ENCODE results near the gene CCDC8. TPM values are rescaled to one million over a fixed set of nuclear protein-coding genes. Genes with fewer than 3 reads are reported as not detected.

The CCDC8 gene
- total and polyA plus RNA-seq, 2 of the 4 experiments (the other 2 are of a cell fraction): 9.3 to 10.2 TPM

DNA sequence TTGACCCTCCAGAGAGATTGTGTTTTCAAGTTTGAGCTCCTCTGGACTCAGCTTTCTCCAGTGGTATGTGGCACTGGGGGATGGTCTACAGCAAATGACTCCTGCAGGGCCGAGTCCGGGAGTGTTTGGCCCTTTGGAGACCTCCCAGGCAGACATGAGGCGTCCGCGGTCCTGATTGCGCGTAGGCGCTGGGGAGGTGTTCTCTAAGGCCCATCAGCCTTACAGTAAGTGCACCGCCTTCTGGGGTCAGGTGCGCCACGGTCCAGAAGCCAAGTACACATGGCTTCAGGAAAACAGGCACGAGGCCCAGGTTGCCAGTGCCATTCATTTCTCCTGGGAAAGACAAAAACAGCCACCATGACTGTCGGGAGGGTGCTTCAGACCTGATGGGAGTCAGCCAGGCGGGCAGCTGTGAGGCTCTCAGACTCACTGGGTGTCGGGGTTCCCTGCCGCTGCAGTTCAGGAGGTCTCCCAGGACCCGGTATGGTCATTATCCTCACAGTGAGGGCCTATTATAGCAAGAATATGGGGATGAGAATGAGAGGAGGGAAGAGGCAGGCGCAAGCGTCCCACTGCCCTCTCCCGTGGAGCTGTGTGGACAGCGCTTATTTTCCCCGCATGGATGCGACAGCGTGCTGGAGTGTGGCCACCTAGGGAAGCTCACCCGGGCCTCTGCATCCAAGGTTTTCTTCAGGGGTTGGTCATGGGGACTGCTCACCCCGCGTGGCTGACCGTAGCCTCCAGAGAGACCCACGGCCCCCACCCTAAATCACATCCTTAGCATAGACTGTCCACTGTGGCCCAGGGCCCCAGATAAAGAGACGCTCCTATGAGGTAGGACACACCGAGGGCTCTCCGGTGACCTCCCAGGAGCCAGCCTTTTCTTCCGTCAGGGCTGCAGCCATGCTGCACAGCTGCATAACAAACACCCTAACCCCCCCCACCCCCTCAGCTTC, 21.8 kb downstream of the CCDC8 start:
- peak overlapping the region; percentile 58 for H2BK120ac ChIP-seq (ENCODE audit: low read depth, low read length)
- no peak overlapping the region for H3K23ac ChIP-seq (ENCODE audit: low read depth, low read length)
- peak overlapping the region in 1 of 2 experiments; percentile 79; a peak in 1 of 4 replicates for H4K8ac ChIP-seq (ENCODE audit: low read depth in 2 of 2, low read length in 2 of 2)
- peak overlapping the region; percentile 8 for H2BK5ac ChIP-seq (ENCODE audit: low read depth, low read length, poor library complexity, severe bottlenecking)
- DNase-seq (no peak), ATAC-seq (ENCODE audit: low read depth) (no peak)
- peak overlapping the region; percentile 55 for H3K27ac ChIP-seq (ENCODE audit: insufficient read depth, low read length)
- ChIA-PET CTCF (interaction anchor here (0.8 to 1.0 kb wide), 2 partner anchors 11 to 21 kb away, joined by 3 to 4 read pairs; no protein-coding TSS in a partner anchor), POLR2A (ENCODE audit: unreplicated experiment) (no interaction called here)
- peak overlapping the region; percentile 44 for H2AFZ ChIP-seq (replicated peaks; ENCODE audit: low read length, poor library complexity)
- H3K27me3 ChIP-seq (ENCODE audit: control insufficient read depth, insufficient read depth, low read length): no peaks in the 10 kb centered on the region
- peaks cover 18% of the 10 kb centered on the region for H3K9me1 ChIP-seq (ENCODE audit: insufficient read depth, low read length)
- peaks cover 0 to 14% of the 10 kb centered on the region in 2 experiments; a peak in 2 of 4 replicates for H3K79me1 ChIP-seq (ENCODE audit: low read depth in 1 of 2, low read length in 2 of 2)
- peak overlapping the region; percentile 62 for H2AK9ac ChIP-seq (replicated peaks; ENCODE audit: low read depth, low read length, poor library complexity)
- H3K56ac ChIP-seq (ENCODE audit: extremely low read depth, insufficient read depth, low read length): peak overlapping the region; percentile 33; the same call in 1 of the 2 replicates
- H4K20me1 ChIP-seq (ENCODE audit: insufficient read depth, low read length): no peaks in the 10 kb centered on the region; the same call in 1 of the 2 replicates
- dilution Hi-C loops (cut with HindIII; ENCODE audit: low sequenced_read_pairs, unreplicated experiment): no loop called here
- no peak overlapping the region for H4K5ac ChIP-seq (ENCODE audit: low read depth, low read length)
- BruUV-seq (replicated peaks): no TSS peak
- peaks cover 15% of the 10 kb centered on the region for H3K4me1 ChIP-seq (ENCODE audit: control insufficient read depth, insufficient read depth, low read length)
- in situ Hi-C loops (cut with MboI; ENCODE audit: low sequenced_read_pairs): no loop called here
- peaks cover 6% of the 10 kb centered on the region for H3K9me3 ChIP-seq (ENCODE audit: control insufficient read depth, insufficient read depth, low read length)
- H2BK15ac ChIP-seq (ENCODE audit: low read depth, low read length): no peak overlapping the region
- H3K36me3 ChIP-seq (ENCODE audit: control insufficient read depth, insufficient read depth, low read length): peaks cover 42% of the 10 kb centered on the region
- H4K91ac ChIP-seq (ENCODE audit: insufficient read depth, low read depth, low read length): peak overlapping the region; percentile 28
- WGBS, 2 experiments (ENCODE audit: extremely low coverage in 2 of 2, insufficient read length in 1 of 2): 92% methylated on average over 12 of the region's 33 CpGs; no CpG with 5 or more reads in 1 of the 2 experiments
- H2AK5ac ChIP-seq (ENCODE audit: low read depth, low read length): peak overlapping the region; percentile 86; the same call in 1 of the 2 replicates
- no peak overlapping the region for H3K4me2 ChIP-seq (ENCODE audit: low read depth, low read length)
- H2BK20ac ChIP-seq (ENCODE audit: low read depth, low read length): peak overlapping the region; percentile 13
- TF ChIP-seq FOS (IDR thresholded peaks at IDR 0.05; ENCODE audit: low read depth, low read length): no peak
- TF ChIP-seq NFE2L2 (IDR thresholded peaks at IDR 0.05; ENCODE audit: low read depth, low read length): no peak
- no peak for TF ChIP-seq RAD21 (IDR thresholded peaks at IDR 0.05; ENCODE audit: low read length)
- no peak for TF ChIP-seq RFX5 (IDR thresholded peaks at IDR 0.05; ENCODE audit: low read depth, low read length)
- no peak for TF ChIP-seq MXI1 (IDR thresholded peaks at IDR 0.05; ENCODE audit: borderline replicate concordance, low read depth, low read length)
- no peak for TF ChIP-seq SMC3 (IDR thresholded peaks at IDR 0.05; ENCODE audit: low read depth, low read length)
- no peak for TF ChIP-seq MAZ (IDR thresholded peaks at IDR 0.05; ENCODE audit: borderline replicate concordance, low read depth, low read length)
- TF ChIP-seq, protein P1, sequence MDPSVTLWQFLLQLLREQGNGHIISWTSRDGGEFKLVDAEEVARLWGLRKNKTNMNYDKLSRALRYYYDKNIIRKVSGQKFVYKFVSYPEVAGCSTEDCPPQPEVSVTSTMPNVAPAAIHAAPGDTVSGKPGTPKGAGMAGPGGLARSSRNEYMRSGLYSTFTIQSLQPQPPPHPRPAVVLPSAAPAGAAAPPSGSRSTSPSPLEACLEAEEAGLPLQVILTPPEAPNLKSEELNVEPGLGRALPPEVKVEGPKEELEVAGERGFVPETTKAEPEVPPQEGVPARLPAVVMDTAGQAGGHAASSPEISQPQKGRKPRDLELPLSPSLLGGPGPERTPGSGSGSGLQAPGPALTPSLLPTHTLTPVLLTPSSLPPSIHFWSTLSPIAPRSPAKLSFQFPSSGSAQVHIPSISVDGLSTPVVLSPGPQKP (IDR thresholded peaks at IDR 0.05; ENCODE audit: borderline replicate concordance, low read depth, low read length): no peak
- H3K14ac ChIP-seq (replicated peaks; ENCODE audit: low read depth, low read length): peak overlapping the region; percentile 22; the same call in 1 of the 2 replicates
- H3K9ac ChIP-seq (ENCODE audit: low read depth, low read length): no peak overlapping the region
- peak overlapping the region; percentile 54 for H3K4ac ChIP-seq (ENCODE audit: low read depth, low read length)
- intact Hi-C loops (cut with micrococcal nuclease): no loop called here
- no peak overlapping the region; the same call in 1 of the 2 replicates for H3K18ac ChIP-seq (ENCODE audit: low read depth, low read length)
- no peak overlapping the region for H3K4me3 ChIP-seq (ENCODE audit: insufficient read depth, low read depth, low read length)

Data from IMR-90 (cell line).